HG02798 (cell line): ENCODE results near the gene ATG9B.

Experiments used
- ATAC-seq: cut with Tn5 transposase; IDR thresholded peaks from one replicate; pipeline ENCODE4 v1.9.1; 2021; ENCODE audit warnings: mild to moderate bottlenecking; ENCODE audit not compliant: unreplicated experiment, poor library complexity

Gene ATG9B

GRCh38 chr7:150971242-150972022 lies 52.9 kb downstream of the ATG9B start:
- no peak for ATAC-seq

- no peak for ATAC-seq
These were observed 53.9 kb downstream of the ATG9B start for GRCh38 chr7:150970424-150970823.

GRCh38 chr7:150969475-150969874 lies 54.8 kb downstream of the ATG9B start:
- ATAC-seq: no peak

GRCh38 chr7:150968734-150969372 lies 55.4 kb downstream of the ATG9B start:
- ATAC-seq: no peak

GRCh38 chr7:150968056-150968733 lies 56.1 kb downstream of the ATG9B start:
- ATAC-seq: no peak

- no peak for ATAC-seq
These were observed 56.9 kb downstream of the ATG9B start for GRCh38 chr7:150967349-150967748.

- no peak for ATAC-seq
These were observed 58.3 kb downstream of the ATG9B start for GRCh38 chr7:150966002-150966401.

GRCh38 chr7:150965273-150965830 lies 58.9 kb downstream of the ATG9B start:
- ATAC-seq: no peak
